ENCODE results near the gene MAMDC2.

MAMDC2 gene

GRCh38 chr9:70147651-70148050, 104.0 kb downstream of the MAMDC2 start:
- no CpG with 5 or more reads among the region's 3 CpGs for WGBS (ENCODE audit: insufficient coverage, insufficient read length)
- H3K27me3 ChIP-seq (ENCODE audit: control insufficient read depth, insufficient read depth, low read length) = no peaks in the 10 kb centered on the region
- no peaks in the 10 kb centered on the region for H3K4me1 ChIP-seq (ENCODE audit: control insufficient read depth, insufficient read depth, low read length)
- no peak overlapping the region for H3K4me3 ChIP-seq (ENCODE audit: low read length)
- H3K9me3 ChIP-seq (ENCODE audit: control insufficient read depth, insufficient read depth, low read length) = no peaks in the 10 kb centered on the region
- no peak overlapping the region for H3K27ac ChIP-seq (ENCODE audit: low read length)
- DNase-seq (ENCODE audit: low read depth, low spot score) = no peak
- H3K36me3 ChIP-seq (ENCODE audit: control insufficient read depth, insufficient read depth, low read length) = no peaks in the 10 kb centered on the region

DNA sequence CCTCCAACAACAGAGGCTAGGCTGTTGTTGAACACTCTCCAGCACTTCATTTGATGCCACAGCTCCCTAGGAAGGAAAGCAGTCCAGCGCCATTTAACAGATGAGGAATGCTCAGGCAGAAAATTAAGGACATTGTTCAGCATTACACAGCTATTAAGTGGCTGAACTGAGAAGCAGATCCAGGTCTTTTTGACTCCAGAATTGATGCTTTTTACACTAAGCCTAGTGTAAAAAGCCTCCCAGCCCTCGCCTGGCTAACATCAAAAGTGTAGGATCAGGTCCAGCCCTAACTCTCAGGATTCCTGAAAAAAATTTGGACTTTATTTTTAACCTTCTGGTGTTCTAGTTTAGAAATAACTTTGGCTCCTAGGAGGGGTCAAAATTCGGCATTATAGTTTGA, 108.7 kb downstream of the MAMDC2 start:
- Histone ChIP-seq H3K4me1 (ENCODE audit: control insufficient read depth, insufficient read depth, low read length) (no peaks in the 10 kb centered on the region), H3K27me3 (ENCODE audit: control insufficient read depth, insufficient read depth, low read length) (no peaks in the 10 kb centered on the region), H3K9me3 (ENCODE audit: control insufficient read depth, insufficient read depth, low read length) (no peaks in the 10 kb centered on the region), H3K27ac (ENCODE audit: low read length) (no peak overlapping the region), H3K36me3 (ENCODE audit: control insufficient read depth, insufficient read depth, low read length) (no peaks in the 10 kb centered on the region), H3K4me3 (ENCODE audit: low read length) (no peak overlapping the region)
- no CpG with 5 or more reads among the region's 3 CpGs for WGBS (ENCODE audit: insufficient coverage, insufficient read length)
- DNase-seq (ENCODE audit: low read depth, low spot score) = no peak

GRCh38 chr9:70156729-70157128, 113.1 kb downstream of the MAMDC2 start:
- Histone ChIP-seq H3K36me3 (ENCODE audit: control insufficient read depth, insufficient read depth, low read length) (no peaks in the 10 kb centered on the region), H3K27ac (ENCODE audit: low read length) (no peak overlapping the region), H3K9me3 (ENCODE audit: control insufficient read depth, insufficient read depth, low read length) (no peaks in the 10 kb centered on the region), H3K4me1 (ENCODE audit: control insufficient read depth, insufficient read depth, low read length) (no peaks in the 10 kb centered on the region), H3K27me3 (ENCODE audit: control insufficient read depth, insufficient read depth, low read length) (no peaks in the 10 kb centered on the region), H3K4me3 (ENCODE audit: low read length) (no peak overlapping the region)
- WGBS (ENCODE audit: insufficient coverage, insufficient read length) = no CpG with 5 or more reads among the region's 3 CpGs
- no peak for DNase-seq (ENCODE audit: low read depth, low spot score)

DNA sequence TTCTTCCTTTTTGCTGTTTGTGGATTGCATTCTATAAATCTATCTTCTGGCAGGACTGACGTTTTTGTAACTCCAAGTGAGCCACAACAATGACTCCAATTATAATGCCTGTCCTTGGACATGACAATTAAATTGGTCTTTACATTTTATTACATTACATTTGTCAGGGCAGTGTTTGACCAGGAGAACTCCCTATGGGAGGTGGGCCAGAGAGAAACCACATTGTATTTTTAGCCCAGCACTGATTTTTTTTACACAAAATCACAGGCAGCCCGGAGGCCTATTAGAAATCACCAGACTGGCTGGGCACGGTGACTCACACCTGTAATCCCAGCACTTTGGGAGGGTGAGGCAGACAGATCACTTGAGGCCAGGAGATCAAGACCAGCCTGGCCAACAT, 116.0 kb downstream of the MAMDC2 start:
- no peaks in the 10 kb centered on the region for H3K4me1 ChIP-seq (ENCODE audit: control insufficient read depth, insufficient read depth, low read length)
- no CpG with 5 or more reads among the region's 3 CpGs for WGBS (ENCODE audit: insufficient coverage, insufficient read length)
- DNase-seq (ENCODE audit: low read depth, low spot score) = no peak

DNA sequence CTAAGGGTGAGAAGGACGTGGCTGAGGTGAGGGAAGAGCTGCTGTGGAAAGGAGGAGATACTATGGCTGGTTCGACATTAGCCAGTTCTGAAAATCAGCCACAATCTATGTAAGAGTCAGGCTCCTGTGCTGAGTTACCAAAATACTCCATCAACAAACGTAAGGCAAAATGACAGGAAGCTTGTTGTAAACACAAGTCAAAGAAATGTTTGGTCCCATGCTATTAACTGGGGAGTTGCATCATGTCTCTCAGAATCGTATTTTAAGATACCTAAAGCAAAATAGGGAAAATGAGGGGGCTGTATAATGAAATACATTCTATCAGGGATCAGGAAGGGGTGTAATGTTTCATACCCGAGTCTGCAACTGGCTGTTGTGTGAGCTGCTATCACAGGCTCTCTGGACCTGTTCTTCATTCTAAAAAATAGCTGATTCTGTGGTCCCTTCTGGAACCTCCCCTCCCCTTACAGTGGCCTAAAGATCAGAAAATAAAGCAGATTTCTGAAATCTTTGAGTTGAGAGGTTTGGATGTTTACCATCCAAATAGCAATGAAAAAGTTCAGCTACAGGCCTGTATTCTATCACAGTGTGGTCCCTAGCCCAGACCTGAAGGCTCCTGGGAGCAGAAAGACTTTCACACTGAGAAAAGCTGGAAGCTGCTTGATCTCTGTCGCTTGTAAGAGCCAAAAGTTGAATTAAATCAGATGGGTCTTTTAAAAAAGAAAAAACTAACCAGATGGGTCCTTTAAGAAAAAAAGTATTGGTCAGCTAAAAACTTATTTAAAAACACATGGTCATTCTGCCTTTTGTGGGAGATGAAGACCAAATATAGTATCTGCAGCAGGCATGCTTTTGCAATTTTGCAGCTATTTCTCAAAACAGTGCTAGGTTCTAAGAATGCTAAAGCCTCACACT, 117.3 kb downstream of the MAMDC2 start:
- no CpG with 5 or more reads among the region's 6 CpGs for WGBS (ENCODE audit: insufficient coverage, insufficient read length)
- no peak for DNase-seq (ENCODE audit: low read depth, low spot score)
- H3K27me3 ChIP-seq (ENCODE audit: control insufficient read depth, insufficient read depth, low read length) = no peaks in the 10 kb centered on the region
- no peak overlapping the region for H3K27ac ChIP-seq (ENCODE audit: low read length)
- H3K4me3 ChIP-seq (ENCODE audit: low read length) = no peak overlapping the region
- H3K36me3 ChIP-seq (ENCODE audit: control insufficient read depth, insufficient read depth, low read length) = no peaks in the 10 kb centered on the region
- no peaks in the 10 kb centered on the region for H3K9me3 ChIP-seq (ENCODE audit: control insufficient read depth, insufficient read depth, low read length)
- no peaks in the 10 kb centered on the region for H3K4me1 ChIP-seq (ENCODE audit: control insufficient read depth, insufficient read depth, low read length)

More for the DNA sequence above, 116.0 kb downstream of the MAMDC2 start:
- H3K36me3 ChIP-seq (ENCODE audit: control insufficient read depth, insufficient read depth, low read length) = no peaks in the 10 kb centered on the region
- H3K4me3 ChIP-seq (ENCODE audit: low read length) = no peak overlapping the region
- no peak overlapping the region for H3K27ac ChIP-seq (ENCODE audit: low read length)
- H3K27me3 ChIP-seq (ENCODE audit: control insufficient read depth, insufficient read depth, low read length) = no peaks in the 10 kb centered on the region
- H3K9me3 ChIP-seq (ENCODE audit: control insufficient read depth, insufficient read depth, low read length) = no peaks in the 10 kb centered on the region

- Histone ChIP-seq H3K36me3 (ENCODE audit: control insufficient read depth, insufficient read depth, low read length) (no peaks in the 10 kb centered on the region), H3K4me1 (ENCODE audit: control insufficient read depth, insufficient read depth, low read length) (no peaks in the 10 kb centered on the region), H3K4me3 (ENCODE audit: low read length) (no peak overlapping the region), H3K27me3 (ENCODE audit: control insufficient read depth, insufficient read depth, low read length) (no peaks in the 10 kb centered on the region), H3K9me3 (ENCODE audit: control insufficient read depth, insufficient read depth, low read length) (no peaks in the 10 kb centered on the region), H3K27ac (ENCODE audit: low read length) (no peak overlapping the region)
- no CpG with 5 or more reads among the region's 6 CpGs for WGBS (ENCODE audit: insufficient coverage, insufficient read length)
- no peak for DNase-seq (ENCODE audit: low read depth, low spot score)
These were observed 121.5 kb downstream of the MAMDC2 start for GRCh38 chr9:70165006-70165602.

DNA sequence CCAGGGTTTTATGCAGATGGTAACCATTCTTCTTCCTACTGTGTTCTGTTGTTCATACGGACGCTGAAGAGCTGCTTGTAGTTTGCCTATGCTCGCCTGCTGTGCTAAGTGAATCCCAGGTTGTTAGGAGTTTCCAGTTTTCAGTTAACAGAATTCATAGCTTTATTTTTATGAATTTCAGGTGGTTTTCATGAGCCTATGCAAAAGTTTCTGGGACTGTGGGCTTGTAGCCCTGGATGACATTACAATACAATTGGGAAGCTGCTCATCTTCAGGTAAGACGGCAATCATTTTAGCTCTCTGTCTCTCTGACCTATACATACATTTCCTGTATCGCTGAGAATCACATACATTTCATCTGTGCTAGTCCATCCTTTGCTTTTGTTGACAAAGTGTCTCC, 124.9 kb downstream of the MAMDC2 start:
- Histone ChIP-seq H3K27me3 (ENCODE audit: control insufficient read depth, insufficient read depth, low read length) (no peaks in the 10 kb centered on the region), H3K4me1 (ENCODE audit: control insufficient read depth, insufficient read depth, low read length) (no peaks in the 10 kb centered on the region), H3K9me3 (ENCODE audit: control insufficient read depth, insufficient read depth, low read length) (no peaks in the 10 kb centered on the region), H3K36me3 (ENCODE audit: control insufficient read depth, insufficient read depth, low read length) (no peaks in the 10 kb centered on the region), H3K27ac (ENCODE audit: low read length) (no peak overlapping the region), H3K4me3 (ENCODE audit: low read length) (no peak overlapping the region)
- WGBS (ENCODE audit: insufficient coverage, insufficient read length) = no CpG with 5 or more reads among the region's 5 CpGs
- no peak for DNase-seq (ENCODE audit: low read depth, low spot score)

GRCh38 chr9:70169222-70169621, 125.6 kb downstream of the MAMDC2 start:
- H3K36me3 ChIP-seq (ENCODE audit: control insufficient read depth, insufficient read depth, low read length) = no peaks in the 10 kb centered on the region
- no peak overlapping the region for H3K4me3 ChIP-seq (ENCODE audit: low read length)
- no peak for DNase-seq (ENCODE audit: low read depth, low spot score)
- H3K27ac ChIP-seq (ENCODE audit: low read length) = no peak overlapping the region
- H3K4me1 ChIP-seq (ENCODE audit: control insufficient read depth, insufficient read depth, low read length) = no peaks in the 10 kb centered on the region
- no peaks in the 10 kb centered on the region for H3K9me3 ChIP-seq (ENCODE audit: control insufficient read depth, insufficient read depth, low read length)
- WGBS (ENCODE audit: insufficient coverage, insufficient read length) = no CpG with 5 or more reads among the region's 3 CpGs
- H3K27me3 ChIP-seq (ENCODE audit: control insufficient read depth, insufficient read depth, low read length) = no peaks in the 10 kb centered on the region

DNA sequence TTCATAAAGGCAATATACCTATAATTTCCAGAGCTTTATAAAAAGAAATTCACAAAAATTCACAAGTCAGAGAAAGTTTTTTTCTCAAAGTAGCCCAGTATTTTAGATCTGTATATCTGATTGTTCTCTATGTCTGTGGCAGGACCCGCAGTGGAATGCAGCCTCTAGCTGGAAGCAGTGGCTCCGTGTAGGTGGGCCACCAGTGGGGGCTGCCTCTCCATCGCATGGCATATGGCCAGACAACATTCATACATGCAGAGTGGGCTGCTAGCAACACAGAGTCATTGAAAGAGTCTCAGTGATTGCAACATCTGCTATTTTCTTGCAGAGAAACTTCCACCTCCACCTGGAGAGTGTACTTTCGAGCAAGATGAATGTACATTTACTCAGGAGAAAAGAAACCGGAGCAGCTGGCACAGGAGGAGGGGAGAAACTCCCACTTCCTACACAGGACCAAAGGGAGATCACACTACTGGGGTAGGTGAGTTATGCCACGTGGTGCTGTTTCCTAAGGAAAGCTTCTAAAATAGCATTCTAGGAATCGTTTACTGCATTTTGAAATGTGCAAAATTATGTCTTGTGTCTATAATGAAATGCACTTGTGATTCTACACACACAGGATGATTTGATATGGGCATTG, 126.6 kb downstream of the MAMDC2 start:
- no peaks in the 10 kb centered on the region for H3K27me3 ChIP-seq (ENCODE audit: control insufficient read depth, insufficient read depth, low read length)
- no peak for DNase-seq (ENCODE audit: low read depth, low spot score)
- H3K4me1 ChIP-seq (ENCODE audit: control insufficient read depth, insufficient read depth, low read length) = no peaks in the 10 kb centered on the region
- no peak overlapping the region for H3K27ac ChIP-seq (ENCODE audit: low read length)
- no peaks in the 10 kb centered on the region for H3K36me3 ChIP-seq (ENCODE audit: control insufficient read depth, insufficient read depth, low read length)
- no peak overlapping the region for H3K4me3 ChIP-seq (ENCODE audit: low read length)
- no CpG with 5 or more reads among the region's 7 CpGs for WGBS (ENCODE audit: insufficient coverage, insufficient read length)
- H3K9me3 ChIP-seq (ENCODE audit: control insufficient read depth, insufficient read depth, low read length) = no peaks in the 10 kb centered on the region

- H3K36me3 ChIP-seq (ENCODE audit: control insufficient read depth, insufficient read depth, low read length) = no peaks in the 10 kb centered on the region
- DNase-seq (ENCODE audit: low read depth, low spot score) = no peak
- H3K4me1 ChIP-seq (ENCODE audit: control insufficient read depth, insufficient read depth, low read length) = no peaks in the 10 kb centered on the region
- H3K4me3 ChIP-seq (ENCODE audit: low read length) = no peak overlapping the region
- no CpG with 5 or more reads among the region's 1 CpG for WGBS (ENCODE audit: insufficient coverage, insufficient read length)
- no peaks in the 10 kb centered on the region for H3K9me3 ChIP-seq (ENCODE audit: control insufficient read depth, insufficient read depth, low read length)
- H3K27me3 ChIP-seq (ENCODE audit: control insufficient read depth, insufficient read depth, low read length) = no peaks in the 10 kb centered on the region
- no peak overlapping the region for H3K27ac ChIP-seq (ENCODE audit: low read length)
These were observed 128.9 kb downstream of the MAMDC2 start for GRCh38 chr9:70172532-70172931.
